NCI-H2196 (cell line): ENCODE measurements around the gene MAP2K1.
"Not testable (repeated sequence)": the region's sequence is repeated elsewhere in the genome, so short reads cannot be mapped to it uniquely, and the experiment has no call there.

Experiments
- DNase-seq: peaks from one replicate; lab custom pipeline; 2025; ENCODE audit not compliant: unreplicated experiment; lab: John Stamatoyannopoulos, UW

MAP2K1 gene

GRCh38 chr15:66474135-66474534, 87.4 kb downstream of the MAP2K1 start:
- DNase-seq = no peak

- no peak for DNase-seq
Measured at GRCh38 chr15:66474963-66475362, 88.3 kb downstream of the MAP2K1 start.

- no peak for DNase-seq
Measured at GRCh38 chr15:66476535-66476934, 89.8 kb downstream of the MAP2K1 start.

- no peak for DNase-seq
Measured at GRCh38 chr15:66477011-66477410, 90.3 kb downstream of the MAP2K1 start.

GRCh38 chr15:66480267-66480666, 93.6 kb downstream of the MAP2K1 start:
- no peak for DNase-seq

- DNase-seq = no peak
Measured at GRCh38 chr15:66481107-66481856, 94.6 kb downstream of the MAP2K1 start.

GRCh38 chr15:66482539-66482938, 95.8 kb downstream of the MAP2K1 start:
- DNase-seq = no peak

- peak; percentile 41 for DNase-seq
Measured at GRCh38 chr15:66483131-66483566, 96.4 kb downstream of the MAP2K1 start.

GRCh38 chr15:66484539-66485112, 97.9 kb downstream of the MAP2K1 start:
- peak; percentile 2 for DNase-seq

GRCh38 chr15:66486887-66487286, 100.2 kb downstream of the MAP2K1 start:
- no peak for DNase-seq

GRCh38 chr15:66488525-66488924, 101.8 kb downstream of the MAP2K1 start:
- DNase-seq = no peak

- DNase-seq = no peak
Measured at GRCh38 chr15:66489179-66489791, 102.6 kb downstream of the MAP2K1 start.

GRCh38 chr15:66491846-66492245, 105.1 kb downstream of the MAP2K1 start:
- DNase-seq = no peak

GRCh38 chr15:66494262-66494661, 107.5 kb downstream of the MAP2K1 start:
- no peak for DNase-seq

- no peak for DNase-seq
Measured at GRCh38 chr15:66496951-66497501, 110.3 kb downstream of the MAP2K1 start.

- peak; percentile 85 for DNase-seq
Measured at GRCh38 chr15:66497502-66498455, 111.1 kb downstream of the MAP2K1 start, which contains the start of gene SNAPC5. TSS of gene SNAPC5 (minus strand) at chr15:66497762. CDS start at chr15:66497731, 31 bp downstream.

GRCh38 chr15:66498501-66499386, 112.0 kb downstream of the MAP2K1 start:
- DNase-seq = peak; percentile 8

GRCh38 chr15:66500346-66500745, 113.6 kb downstream of the MAP2K1 start:
- not testable (repeated sequence) for DNase-seq

- no peak for DNase-seq
Measured at GRCh38 chr15:66502491-66502890, 115.8 kb downstream of the MAP2K1 start.
